ENCODE results near the gene GNG14. TPM values are rescaled to one million over a fixed set of nuclear protein-coding genes. Genes with fewer than 3 reads are reported as not detected.
A peak's percentile ranks its signal among the peaks of the same experiment; 100 is the strongest.

The GNG14 gene
- total and polyA plus RNA-seq, 2 of the 13 experiments (the other 11 are each of a cell fraction or from before 2014, with no cell fraction given) = not detected

DNA sequence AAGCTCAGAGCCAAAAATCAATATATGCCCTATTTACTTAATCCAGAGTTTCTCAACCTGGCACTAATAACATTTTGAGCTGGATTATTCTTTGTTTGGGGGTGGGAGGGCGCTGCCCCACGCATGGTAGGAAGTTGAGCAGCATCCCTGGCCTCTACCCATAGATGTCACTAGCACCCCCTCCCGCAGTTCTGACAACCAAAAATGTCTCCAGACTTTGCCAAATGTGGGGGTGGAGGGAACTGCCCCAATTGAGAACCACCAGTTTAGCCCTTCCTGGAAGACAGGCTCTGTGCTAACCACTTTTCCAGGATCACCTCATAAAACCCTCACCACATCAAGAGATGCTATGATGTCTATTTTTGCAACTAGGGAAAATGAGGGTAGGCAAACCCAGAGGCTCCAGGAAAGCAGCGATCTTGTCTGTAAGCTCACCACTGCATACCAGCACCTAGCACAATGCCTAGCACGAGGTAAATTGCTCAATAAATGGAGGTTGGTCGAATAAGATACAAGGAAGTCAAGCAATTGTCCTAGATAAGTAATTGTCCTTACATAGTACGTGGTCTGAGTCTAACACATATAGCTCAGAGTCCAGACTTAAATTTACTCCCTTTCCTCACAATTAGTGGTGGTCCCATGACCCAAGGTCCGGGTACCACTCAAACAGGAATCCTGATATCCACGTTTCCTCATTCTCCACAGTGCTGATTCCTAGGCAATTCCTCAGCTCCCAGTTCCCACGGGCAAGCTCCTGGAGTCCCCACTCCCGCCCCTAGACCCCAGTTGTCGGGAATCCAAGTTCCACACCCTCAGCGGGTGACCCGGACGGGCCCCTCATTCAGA, 45.8 kb downstream of the GNG14 start (continued):
- TF ChIP-seq, protein P1, sequence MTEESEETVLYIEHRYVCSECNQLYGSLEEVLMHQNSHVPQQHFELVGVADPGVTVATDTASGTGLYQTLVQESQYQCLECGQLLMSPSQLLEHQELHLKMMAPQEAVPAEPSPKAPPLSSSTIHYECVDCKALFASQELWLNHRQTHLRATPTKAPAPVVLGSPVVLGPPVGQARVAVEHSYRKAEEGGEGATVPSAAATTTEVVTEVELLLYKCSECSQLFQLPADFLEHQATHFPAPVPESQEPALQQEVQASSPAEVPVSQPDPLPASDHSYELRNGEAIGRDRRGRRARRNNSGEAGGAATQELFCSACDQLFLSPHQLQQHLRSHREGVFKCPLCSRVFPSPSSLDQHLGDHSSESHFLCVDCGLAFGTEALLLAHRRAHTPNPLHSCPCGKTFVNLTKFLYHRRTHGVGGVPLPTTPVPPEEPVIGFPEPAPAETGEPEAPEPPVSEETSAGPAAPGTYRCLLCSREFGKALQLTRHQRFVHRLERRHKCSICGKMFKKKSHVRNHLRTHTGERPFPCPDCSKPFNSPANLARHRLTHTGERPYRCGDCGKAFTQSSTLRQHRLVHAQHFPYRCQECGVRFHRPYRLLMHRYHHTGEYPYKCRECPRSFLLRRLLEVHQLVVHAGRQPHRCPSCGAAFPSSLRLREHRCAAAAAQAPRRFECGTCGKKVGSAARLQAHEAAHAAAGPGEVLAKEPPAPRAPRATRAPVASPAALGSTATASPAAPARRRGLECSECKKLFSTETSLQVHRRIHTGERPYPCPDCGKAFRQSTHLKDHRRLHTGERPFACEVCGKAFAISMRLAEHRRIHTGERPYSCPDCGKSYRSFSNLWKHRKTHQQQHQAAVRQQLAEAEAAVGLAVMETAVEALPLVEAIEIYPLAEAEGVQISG (CRISPR knock-in tag; IDR thresholded peaks at IDR 0.05) = peak; percentile 38; the same call in 1 of the 2 replicates
- TF ChIP-seq KLF12 (CRISPR knock-in tag; IDR thresholded peaks at IDR 0.05; ENCODE audit: borderline replicate concordance) = no peak
- TF ChIP-seq, protein P2, sequence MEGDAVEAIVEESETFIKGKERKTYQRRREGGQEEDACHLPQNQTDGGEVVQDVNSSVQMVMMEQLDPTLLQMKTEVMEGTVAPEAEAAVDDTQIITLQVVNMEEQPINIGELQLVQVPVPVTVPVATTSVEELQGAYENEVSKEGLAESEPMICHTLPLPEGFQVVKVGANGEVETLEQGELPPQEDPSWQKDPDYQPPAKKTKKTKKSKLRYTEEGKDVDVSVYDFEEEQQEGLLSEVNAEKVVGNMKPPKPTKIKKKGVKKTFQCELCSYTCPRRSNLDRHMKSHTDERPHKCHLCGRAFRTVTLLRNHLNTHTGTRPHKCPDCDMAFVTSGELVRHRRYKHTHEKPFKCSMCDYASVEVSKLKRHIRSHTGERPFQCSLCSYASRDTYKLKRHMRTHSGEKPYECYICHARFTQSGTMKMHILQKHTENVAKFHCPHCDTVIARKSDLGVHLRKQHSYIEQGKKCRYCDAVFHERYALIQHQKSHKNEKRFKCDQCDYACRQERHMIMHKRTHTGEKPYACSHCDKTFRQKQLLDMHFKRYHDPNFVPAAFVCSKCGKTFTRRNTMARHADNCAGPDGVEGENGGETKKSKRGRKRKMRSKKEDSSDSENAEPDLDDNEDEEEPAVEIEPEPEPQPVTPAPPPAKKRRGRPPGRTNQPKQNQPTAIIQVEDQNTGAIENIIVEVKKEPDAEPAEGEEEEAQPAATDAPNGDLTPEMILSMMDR (CRISPR knock-in tag; IDR thresholded peaks at IDR 0.05) = peak; percentile 52
- peak; percentile 63; the same call in 1 of the 2 replicates for TF ChIP-seq NCOR1 (IDR thresholded peaks at IDR 0.05; ENCODE audit: borderline replicate concordance, low read length)
- TF ChIP-seq NFATC3 (CRISPR knock-in tag; IDR thresholded peaks at IDR 0.05) = no peak
- TF ChIP-seq, protein P3, sequence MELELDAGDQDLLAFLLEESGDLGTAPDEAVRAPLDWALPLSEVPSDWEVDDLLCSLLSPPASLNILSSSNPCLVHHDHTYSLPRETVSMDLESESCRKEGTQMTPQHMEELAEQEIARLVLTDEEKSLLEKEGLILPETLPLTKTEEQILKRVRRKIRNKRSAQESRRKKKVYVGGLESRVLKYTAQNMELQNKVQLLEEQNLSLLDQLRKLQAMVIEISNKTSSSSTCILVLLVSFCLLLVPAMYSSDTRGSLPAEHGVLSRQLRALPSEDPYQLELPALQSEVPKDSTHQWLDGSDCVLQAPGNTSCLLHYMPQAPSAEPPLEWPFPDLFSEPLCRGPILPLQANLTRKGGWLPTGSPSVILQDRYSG (CRISPR knock-in tag; IDR thresholded peaks at IDR 0.05) = peak; percentile 27; the same call in 1 of the 2 replicates
- TF ChIP-seq MEF2D (CRISPR knock-in tag; IDR thresholded peaks at IDR 0.05) = 0 out of 2 replicates have a peak, but pooled peaks have one; percentile 39
- TF ChIP-seq, protein P4, sequence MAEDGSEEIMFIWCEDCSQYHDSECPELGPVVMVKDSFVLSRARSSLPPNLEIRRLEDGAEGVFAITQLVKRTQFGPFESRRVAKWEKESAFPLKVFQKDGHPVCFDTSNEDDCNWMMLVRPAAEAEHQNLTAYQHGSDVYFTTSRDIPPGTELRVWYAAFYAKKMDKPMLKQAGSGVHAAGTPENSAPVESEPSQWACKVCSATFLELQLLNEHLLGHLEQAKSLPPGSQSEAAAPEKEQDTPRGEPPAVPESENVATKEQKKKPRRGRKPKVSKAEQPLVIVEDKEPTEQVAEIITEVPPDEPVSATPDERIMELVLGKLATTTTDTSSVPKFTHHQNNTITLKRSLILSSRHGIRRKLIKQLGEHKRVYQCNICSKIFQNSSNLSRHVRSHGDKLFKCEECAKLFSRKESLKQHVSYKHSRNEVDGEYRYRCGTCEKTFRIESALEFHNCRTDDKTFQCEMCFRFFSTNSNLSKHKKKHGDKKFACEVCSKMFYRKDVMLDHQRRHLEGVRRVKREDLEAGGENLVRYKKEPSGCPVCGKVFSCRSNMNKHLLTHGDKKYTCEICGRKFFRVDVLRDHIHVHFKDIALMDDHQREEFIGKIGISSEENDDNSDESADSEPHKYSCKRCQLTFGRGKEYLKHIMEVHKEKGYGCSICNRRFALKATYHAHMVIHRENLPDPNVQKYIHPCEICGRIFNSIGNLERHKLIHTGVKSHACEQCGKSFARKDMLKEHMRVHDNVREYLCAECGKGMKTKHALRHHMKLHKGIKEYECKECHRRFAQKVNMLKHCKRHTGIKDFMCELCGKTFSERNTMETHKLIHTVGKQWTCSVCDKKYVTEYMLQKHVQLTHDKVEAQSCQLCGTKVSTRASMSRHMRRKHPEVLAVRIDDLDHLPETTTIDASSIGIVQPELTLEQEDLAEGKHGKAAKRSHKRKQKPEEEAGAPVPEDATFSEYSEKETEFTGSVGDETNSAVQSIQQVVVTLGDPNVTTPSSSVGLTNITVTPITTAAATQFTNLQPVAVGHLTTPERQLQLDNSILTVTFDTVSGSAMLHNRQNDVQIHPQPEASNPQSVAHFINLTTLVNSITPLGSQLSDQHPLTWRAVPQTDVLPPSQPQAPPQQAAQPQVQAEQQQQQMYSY (CRISPR knock-in tag; IDR thresholded peaks at IDR 0.05) = peak; percentile 43; the same call in 1 of the 2 replicates
- TF ChIP-seq HOXA3 (CRISPR knock-in tag; IDR thresholded peaks at IDR 0.05) = no peak
- no peak for TF ChIP-seq ZNF101 (CRISPR knock-in tag; IDR thresholded peaks at IDR 0.05; ENCODE audit: borderline replicate concordance, low read depth)
- TF ChIP-seq ZFP1 (CRISPR knock-in tag; IDR thresholded peaks at IDR 0.05) = no peak
- TF ChIP-seq ZNF121 (CRISPR knock-in tag; IDR thresholded peaks at IDR 0.05) = no peak
- peak; percentile 40; the same call in 1 of the 2 replicates for TF ChIP-seq ONECUT2 (CRISPR knock-in tag; IDR thresholded peaks at IDR 0.05)
- peak; percentile 57; the same call in 1 of the 2 replicates for TF ChIP-seq ZNF614 (CRISPR knock-in tag; IDR thresholded peaks at IDR 0.05; ENCODE audit: borderline replicate concordance)
- TF ChIP-seq ZNF878 (CRISPR knock-in tag; IDR thresholded peaks at IDR 0.05) = 0 out of 2 replicates have a peak, but pooled peaks have one; percentile 36
- peak; percentile 41; the same call in 1 of the 2 replicates for TF ChIP-seq SRF (IDR thresholded peaks at IDR 0.05; ENCODE audit: low read depth, low read length)
- TF ChIP-seq ZNF563 (CRISPR knock-in tag; IDR thresholded peaks at IDR 0.05) = no peak
- no peak for TF ChIP-seq ZNF251 (CRISPR knock-in tag; IDR thresholded peaks at IDR 0.05)
- TF ChIP-seq TOPORS (CRISPR knock-in tag; IDR thresholded peaks at IDR 0.05) = no peak
